Fibroblast of lung (primary cell): ENCODE results near the gene PVR. TPM values are rescaled to one million over a fixed set of nuclear protein-coding genes. Genes with fewer than 3 reads are reported as not detected.

Experiments used
- DNase-seq, 2 donors: peaks; one replicate each; pipeline versions ENCODE4 v3.0.0 to v3.0.0-alpha.2; 2010; ENCODE audit warnings: low read depth in 2 of 2
- H2AFZ ChIP-seq: 2 replicates; pipeline ENCODE4 v1.5.1; 2012; ENCODE audit warnings: low read length, control low read depth, inconsistent platforms
- H3K27ac ChIP-seq: 2 replicates; pipeline ENCODE4 v1.5.1; 2011; ENCODE audit warnings: low read length, control low read depth; ENCODE audit not compliant: insufficient read depth
- H3K27me3 ChIP-seq: 2 replicates; pipeline ENCODE4 v1.5.1; 2011; ENCODE audit warnings: mild to moderate bottlenecking, low read length; ENCODE audit not compliant: control insufficient read depth, insufficient read depth
- H3K36me3 ChIP-seq: 2 replicates; pipeline ENCODE4 v1.5.1; 2011; ENCODE audit warnings: low read length; ENCODE audit not compliant: control insufficient read depth, insufficient read depth
- H3K4me1 ChIP-seq: 2 replicates; pipeline ENCODE4 v1.5.1; 2011; ENCODE audit warnings: low read length; ENCODE audit not compliant: control insufficient read depth, insufficient read depth; ENCODE audit errors: extremely low read depth
- H3K4me2 ChIP-seq: 2 replicates; pipeline ENCODE4 v1.5.1; 2011; ENCODE audit warnings: low read length, control low read depth; ENCODE audit not compliant: insufficient read depth; ENCODE audit errors: extremely low read depth
- H3K4me3 ChIP-seq, 4 experiments: fragments of 200-600 bp in 1 of 4; sonication (generic) in 1 of 4; replicated peaks in 1 of 4; 2 replicates each; pipeline ENCODE4 v1.5.1; 2011 to 2016; ENCODE audit warnings: low read length in 4 of 4, low read depth in 3 of 4, mild to moderate bottlenecking in 3 of 4, control low read depth in 2 of 4, inconsistent platforms in 1 of 4, mixed read lengths in 1 of 4; ENCODE audit not compliant: insufficient read depth in 1 of 4; ENCODE audit errors: control extremely low read depth in 1 of 4
- H3K79me2 ChIP-seq: 2 replicates; pipeline ENCODE4 v1.5.1; 2012; ENCODE audit warnings: mild to moderate bottlenecking, low read length, inconsistent platforms; ENCODE audit not compliant: control insufficient read depth, insufficient read depth
- H3K9ac ChIP-seq: 2 replicates; pipeline ENCODE4 v1.5.1; 2011; ENCODE audit warnings: mild to moderate bottlenecking, low read length, control low read depth; ENCODE audit not compliant: insufficient read depth
- H3K9me3 ChIP-seq: 2 replicates; pipeline ENCODE4 v1.5.1; 2012; ENCODE audit warnings: low read depth, low read length; ENCODE audit not compliant: control insufficient read depth, insufficient read depth
- H4K20me1 ChIP-seq: 2 replicates; pipeline ENCODE4 v1.5.1; 2011; ENCODE audit warnings: low read length; ENCODE audit not compliant: control insufficient read depth, insufficient read depth; ENCODE audit errors: extremely low read depth
- CTCF ChIP-seq, 2 donors: IDR thresholded peaks in 1 of 2; conservative IDR thresholded peaks in 1 of 2; 1 replicate in 1 of 2; 2 replicates in 1 of 2; pipeline ENCODE4 v1.5.1; 2011 to 2012; ENCODE audit warnings: low read length in 2 of 2, control low read depth in 1 of 2, inconsistent platforms in 1 of 2, low read depth in 1 of 2, mild to moderate bottlenecking in 1 of 2
- EZH2 ChIP-seq: IDR thresholded peaks from 2 replicates; pipeline ENCODE4 v1.5.1; 2012; ENCODE audit warnings: low read length, control low read depth, mild to moderate bottlenecking; ENCODE audit errors: missing control alignments
- polyA plus RNA-seq, 2 donors: library from polyadenylated mRNA; depleted of rRNA in 1 of 2; stranded (reverse) in 1 of 2; unstranded in 1 of 2; fragments of >200 nt; gene quantifications; 2 replicates each; pipeline ENCODE4 v1.2.1, GENCODE V29; 2011 to 2012; ENCODE audit warnings: missing spikeins in 1 of 2
- total RNA-seq: library from RNA; depleted of rRNA; stranded (reverse); fragments of >200 nt; gene quantifications from 2 replicates; pipeline ENCODE4 v1.2.1, GENCODE V29; 2014

The PVR gene
- total and polyA plus RNA-seq, 2 donors (not counting 1 experiment from before 2014, with no cell fraction given), result 229 to 230 TPM

GRCh38 chr19:44611812-44612295 lies 31.9 kb upstream of the PVR start:
- TF ChIP-seq CTCF (conservative IDR thresholded peaks at IDR 0.05 in 1 of 2, IDR thresholded peaks at IDR 0.05 in 1 of 2; ENCODE audit: low read depth in 1 of 2, low read length in 2 of 2), result no peak
- TF ChIP-seq EZH2, result no peak
- no peaks in the 10 kb centered on the region for H4K20me1 ChIP-seq
- H3K36me3 ChIP-seq, result no peaks in the 10 kb centered on the region
- no peak overlapping the region for H3K4me2 ChIP-seq
- H2AFZ ChIP-seq, result no peak overlapping the region
- DNase-seq, result no peak
- H3K9me3 ChIP-seq, result no peaks in the 10 kb centered on the region
- peaks cover 12% of the 10 kb centered on the region for H3K4me1 ChIP-seq
- H3K27ac ChIP-seq, result no peak overlapping the region
- no peak overlapping the region for H3K9ac ChIP-seq
- H3K79me2 ChIP-seq, result no peaks in the 10 kb centered on the region
- no peak overlapping the region for H3K4me3 ChIP-seq
- no peaks in the 10 kb centered on the region for H3K27me3 ChIP-seq

GRCh38 chr19:44613295-44614178 lies 30.2 kb upstream of the PVR start, which contains the start of gene IGSF23:
Gene IGSF23, plus strand, starts transcription at chr19:44613563. Its CDS starts 83 bp downstream, at chr19:44613646.
- no peak within 1 kb of the TSS for H3K4me3 ChIP-seq
- TF ChIP-seq CTCF (conservative IDR thresholded peaks at IDR 0.05 in 1 of 2, IDR thresholded peaks at IDR 0.05 in 1 of 2; ENCODE audit: low read depth in 1 of 2, low read length in 2 of 2), result no peak
- TF ChIP-seq EZH2, result no peak

DNA sequence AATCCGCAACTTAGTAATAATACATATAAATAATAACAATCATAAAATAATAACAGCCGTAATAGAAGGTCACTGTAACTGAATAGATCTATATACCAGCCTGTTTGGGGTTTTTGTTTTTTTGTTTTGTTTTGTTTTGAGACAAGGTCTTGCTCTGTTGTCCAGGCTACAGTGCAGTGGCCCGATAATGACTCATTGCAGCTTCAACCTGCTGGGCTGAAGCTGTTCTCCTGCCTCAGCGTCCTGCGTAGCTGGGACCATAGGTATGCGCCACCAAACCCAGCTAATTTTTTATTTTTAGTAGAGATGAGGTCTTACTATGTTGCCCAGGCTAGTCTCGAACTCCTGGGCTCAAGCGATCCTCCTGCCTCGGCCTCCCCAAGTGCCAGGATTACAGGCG lies 29.4 kb upstream of the PVR start:
- H3K4me3 ChIP-seq, result no peak overlapping the region
- H3K4me1 ChIP-seq, result no peaks in the 10 kb centered on the region
- H3K79me2 ChIP-seq, result no peaks in the 10 kb centered on the region
- H3K4me2 ChIP-seq, result no peak overlapping the region
- no peak for TF ChIP-seq CTCF (conservative IDR thresholded peaks at IDR 0.05 in 1 of 2, IDR thresholded peaks at IDR 0.05 in 1 of 2; ENCODE audit: low read depth in 1 of 2, low read length in 2 of 2)
- no peak for TF ChIP-seq EZH2
- no peaks in the 10 kb centered on the region for H3K27me3 ChIP-seq
- H3K9ac ChIP-seq, result no peak overlapping the region
- no peak overlapping the region for H2AFZ ChIP-seq
- H3K27ac ChIP-seq, result no peak overlapping the region
- no peaks in the 10 kb centered on the region for H3K9me3 ChIP-seq
- H3K36me3 ChIP-seq, result no peaks in the 10 kb centered on the region
- DNase-seq, result no peak
- H4K20me1 ChIP-seq, result no peaks in the 10 kb centered on the region

More at GRCh38 chr19:44613295-44614178, 30.2 kb upstream of the PVR start, which contains the start of gene IGSF23:
- H3K27me3 ChIP-seq, result no peaks in the 10 kb centered on the region
- no peak within 1 kb of the TSS for H3K9ac ChIP-seq
- H4K20me1 ChIP-seq, result no peaks in the 10 kb centered on the region
- no peaks in the 10 kb centered on the region for H3K79me2 ChIP-seq
- H3K4me2 ChIP-seq, result no peak within 1 kb of the TSS
- peaks cover 6% of the 10 kb centered on the region for H3K4me1 ChIP-seq
- H2AFZ ChIP-seq, result no peak within 1 kb of the TSS
- no peak for DNase-seq
- no peaks in the 10 kb centered on the region for H3K36me3 ChIP-seq
- H3K27ac ChIP-seq, result no peak within 1 kb of the TSS
- no peaks in the 10 kb centered on the region for H3K9me3 ChIP-seq
